Neural cell (in vitro differentiated cells): Measurements from ENCODE around the gene TMED8. TPM values are rescaled to one million over a fixed set of nuclear protein-coding genes. Genes with fewer than 3 reads are reported as not detected.
"Not testable (repeated sequence)": the region's sequence is repeated elsewhere in the genome, so short reads cannot be mapped to it uniquely, and the experiment has no call there.

Experiments
- H2AFZ ChIP-seq: fragments of 200-600, 300-800 bp; sonication (generic), shearing (Covaris generic); 2 replicates; pipeline ENCODE4 v1.6.0; 2014; ENCODE audit warnings: low read depth, mild to moderate bottlenecking, antibody characterized with exemption, low read length, moderate library complexity
- H3F3A ChIP-seq: fragments of 200-600 bp; shearing (Covaris generic); 2 replicates; pipeline ENCODE4 v1.6.1; 2016; ENCODE audit warnings: mild to moderate bottlenecking, moderate library complexity, mixed read lengths, antibody characterized with exemption, low read length; ENCODE audit not compliant: insufficient read depth, poor library complexity, severe bottlenecking
- H3K27ac ChIP-seq: fragments of 200-600, 300-800 bp; sonication (generic), shearing (Covaris generic); 2 replicates; pipeline ENCODE4 v1.5.1; 2014; ENCODE audit warnings: mild to moderate bottlenecking, low read length, moderate library complexity
- H3K27me3 ChIP-seq: fragments of 300-800, 200-600 bp; sonication (generic), shearing (Covaris generic); 2 replicates; pipeline ENCODE4 v1.6.0; 2014; ENCODE audit warnings: mild to moderate bottlenecking, low read depth, low read length, moderate library complexity; ENCODE audit not compliant: insufficient read depth
- H3K36me3 ChIP-seq: fragments of 300-800, 200-600 bp; sonication (generic), shearing (Covaris generic); 2 replicates; pipeline ENCODE4 v1.5.1; 2014; ENCODE audit warnings: mild to moderate bottlenecking, antibody characterized with exemption, low read length, moderate library complexity; ENCODE audit not compliant: insufficient read depth
- H3K4me2 ChIP-seq: fragments of 300-800, 200-600 bp; sonication (generic), shearing (Covaris generic); 2 replicates; pipeline ENCODE4 v1.6.0; 2014; ENCODE audit warnings: mild to moderate bottlenecking, low read length
- H3K4me3 ChIP-seq: fragments of 300-800, 200-600 bp; sonication (generic), shearing (Covaris generic); 2 replicates; pipeline ENCODE4 v1.5.1; 2014; ENCODE audit warnings: mild to moderate bottlenecking, low read length, moderate library complexity
- H3K79me2 ChIP-seq: fragments of 200-600 bp; shearing (Covaris generic); replicated peaks from 2 replicates; pipeline ENCODE4 v1.6.0; 2014; ENCODE audit warnings: mild to moderate bottlenecking, low read length, moderate library complexity; ENCODE audit not compliant: insufficient read depth
- H3K9ac ChIP-seq: fragments of 300-800, 200-600 bp; sonication (generic), shearing (Covaris generic); 2 replicates; pipeline ENCODE4 v1.6.1; 2016; ENCODE audit warnings: mild to moderate bottlenecking, low read length, mixed read lengths
- H3K9me2 ChIP-seq: fragments of 200-600 bp; shearing (Covaris generic); 2 replicates; pipeline ENCODE4 v1.6.1; 2016; ENCODE audit warnings: mild to moderate bottlenecking, low read length, mixed read lengths; ENCODE audit not compliant: insufficient read depth
- H3K9me3 ChIP-seq: fragments of 200-600, 300-800 bp; sonication (generic), shearing (Covaris generic); 2 replicates; pipeline ENCODE4 v1.6.1; 2016; ENCODE audit warnings: mild to moderate bottlenecking, mixed run types, low read length, moderate library complexity, mixed read lengths
- H4K20me1 ChIP-seq: fragments of 200-600 bp; shearing (Covaris generic); 2 replicates; pipeline ENCODE4 v1.6.1; 2016; ENCODE audit warnings: mild to moderate bottlenecking, mixed run types; ENCODE audit not compliant: insufficient read depth
- CTCF ChIP-seq: fragments of 450-650 bp; IDR thresholded peaks from 2 replicates; pipeline ENCODE4 v1.5.1; 2014; ENCODE audit warnings: antibody characterized with exemption, mild to moderate bottlenecking, moderate library complexity; ENCODE audit not compliant: poor library complexity, severe bottlenecking
- EP300 ChIP-seq: fragments of 450-650 bp; conservative IDR thresholded peaks from 2 replicates; pipeline ENCODE4 v1.6.1; 2014; ENCODE audit warnings: antibody characterized with exemption, mild to moderate bottlenecking, moderate library complexity; ENCODE audit not compliant: poor library complexity, severe bottlenecking
- EZH2 ChIP-seq: fragments of 200-600, 300-800 bp; shearing (Covaris generic), sonication (generic); IDR thresholded peaks from 2 replicates; pipeline ENCODE4 v1.6.1; 2014; ENCODE audit warnings: antibody characterized with exemption, low read length, borderline replicate concordance, mild to moderate bottlenecking; ENCODE audit not compliant: insufficient read depth, poor library complexity, severe bottlenecking
- MXI1 ChIP-seq: fragments of 450-650 bp; conservative IDR thresholded peaks from 2 replicates; pipeline ENCODE4 v1.6.1; 2014; ENCODE audit warnings: antibody characterized with exemption, mild to moderate bottlenecking; ENCODE audit not compliant: poor library complexity, severe bottlenecking
- POLR2AphosphoS5 ChIP-seq: IDR thresholded peaks from 2 replicates; pipeline ENCODE4 v1.6.1; 2012
- RAD21 ChIP-seq: fragments of 450-650 bp; conservative IDR thresholded peaks from 2 replicates; pipeline ENCODE4 v1.6.1; 2014; ENCODE audit warnings: antibody characterized with exemption, mild to moderate bottlenecking, moderate library complexity
- SMC3 ChIP-seq: fragments of 450-650 bp; conservative IDR thresholded peaks from 2 replicates; pipeline ENCODE4 v1.6.1; 2014; ENCODE audit warnings: antibody characterized with exemption, mild to moderate bottlenecking, moderate library complexity; ENCODE audit not compliant: poor library complexity
- TAF1 ChIP-seq: IDR thresholded peaks from 2 replicates; pipeline ENCODE4 v1.6.1; 2012; ENCODE audit warnings: low read depth
- polyA plus RNA-seq: library from polyadenylated mRNA; depleted of rRNA; stranded (reverse); fragments of >200 nt; gene quantifications from 2 replicates; pipeline ENCODE4 v1.2.3, GENCODE V29; 2014
- TF ChIP-seq, protein P1 (sequence below): IDR thresholded peaks from 2 replicates; pipeline ENCODE4 v1.6.1; 2012; ENCODE audit warnings: borderline replicate concordance

Gene TMED8
- polyA plus RNA-seq, 1 donor from 2014 or later: 16.5 TPM

GRCh38 chr14:77319422-77319821 is 57.5 kb downstream of the TMED8 start:
- Histone ChIP-seq H4K20me1 (no peaks in the 10 kb centered on the region), H3K27ac (peak overlapping the region; percentile 89), H3K36me3 (no peaks in the 10 kb centered on the region), H3K4me2 (no peak overlapping the region), H3K9me3 (no peaks in the 10 kb centered on the region), H3K27me3 (no peaks in the 10 kb centered on the region), H3K9me2 (no peaks in the 10 kb centered on the region), H3F3A (no peaks in the 10 kb centered on the region), H3K79me2 (peaks cover 10% of the 10 kb centered on the region), H2AFZ (no peak overlapping the region), H3K4me3 (peak overlapping the region; percentile 93), H3K9ac (peak overlapping the region; percentile 25)
- no peak for TF ChIP-seq CTCF
- no peak for TF ChIP-seq POLR2AphosphoS5
- TF ChIP-seq RAD21: no peak
- TF ChIP-seq MXI1: no peak
- TF ChIP-seq EP300: no peak
- TF ChIP-seq SMC3: no peak

- H3K9ac ChIP-seq, H3K79me2 ChIP-seq, H2AFZ ChIP-seq, H3K36me3 ChIP-seq, H3K4me2 ChIP-seq, H3K9me3 ChIP-seq, H3K4me3 ChIP-seq, H4K20me1 ChIP-seq, H3K27ac ChIP-seq, H3K9me2 ChIP-seq, H3K27me3 ChIP-seq, H3F3A ChIP-seq: not testable (repeated sequence)
These were observed 58.1 kb downstream of the TMED8 start for GRCh38 chr14:77318756-77319155.

GRCh38 chr14:77318006-77318553 is 58.8 kb downstream of the TMED8 start:
- Histone ChIP-seq H2AFZ (no peak overlapping the region), H3K4me2 (no peak overlapping the region), H3K9me3 (no peaks in the 10 kb centered on the region), H4K20me1 (no peaks in the 10 kb centered on the region), H3K36me3 (no peaks in the 10 kb centered on the region), H3K4me3 (no peak overlapping the region), H3K79me2 (peaks cover 10% of the 10 kb centered on the region), H3K9ac (no peak overlapping the region), H3K9me2 (no peaks in the 10 kb centered on the region), H3K27me3 (no peaks in the 10 kb centered on the region), H3K27ac (no peak overlapping the region), H3F3A (no peaks in the 10 kb centered on the region)
- TF ChIP-seq MXI1 (no peak), TAF1 (no peak), POLR2AphosphoS5 (no peak), EZH2 (no peak), SMC3 (no peak), EP300 (no peak), CTCF (no peak), RAD21 (no peak)
- TF ChIP-seq, protein P1, sequence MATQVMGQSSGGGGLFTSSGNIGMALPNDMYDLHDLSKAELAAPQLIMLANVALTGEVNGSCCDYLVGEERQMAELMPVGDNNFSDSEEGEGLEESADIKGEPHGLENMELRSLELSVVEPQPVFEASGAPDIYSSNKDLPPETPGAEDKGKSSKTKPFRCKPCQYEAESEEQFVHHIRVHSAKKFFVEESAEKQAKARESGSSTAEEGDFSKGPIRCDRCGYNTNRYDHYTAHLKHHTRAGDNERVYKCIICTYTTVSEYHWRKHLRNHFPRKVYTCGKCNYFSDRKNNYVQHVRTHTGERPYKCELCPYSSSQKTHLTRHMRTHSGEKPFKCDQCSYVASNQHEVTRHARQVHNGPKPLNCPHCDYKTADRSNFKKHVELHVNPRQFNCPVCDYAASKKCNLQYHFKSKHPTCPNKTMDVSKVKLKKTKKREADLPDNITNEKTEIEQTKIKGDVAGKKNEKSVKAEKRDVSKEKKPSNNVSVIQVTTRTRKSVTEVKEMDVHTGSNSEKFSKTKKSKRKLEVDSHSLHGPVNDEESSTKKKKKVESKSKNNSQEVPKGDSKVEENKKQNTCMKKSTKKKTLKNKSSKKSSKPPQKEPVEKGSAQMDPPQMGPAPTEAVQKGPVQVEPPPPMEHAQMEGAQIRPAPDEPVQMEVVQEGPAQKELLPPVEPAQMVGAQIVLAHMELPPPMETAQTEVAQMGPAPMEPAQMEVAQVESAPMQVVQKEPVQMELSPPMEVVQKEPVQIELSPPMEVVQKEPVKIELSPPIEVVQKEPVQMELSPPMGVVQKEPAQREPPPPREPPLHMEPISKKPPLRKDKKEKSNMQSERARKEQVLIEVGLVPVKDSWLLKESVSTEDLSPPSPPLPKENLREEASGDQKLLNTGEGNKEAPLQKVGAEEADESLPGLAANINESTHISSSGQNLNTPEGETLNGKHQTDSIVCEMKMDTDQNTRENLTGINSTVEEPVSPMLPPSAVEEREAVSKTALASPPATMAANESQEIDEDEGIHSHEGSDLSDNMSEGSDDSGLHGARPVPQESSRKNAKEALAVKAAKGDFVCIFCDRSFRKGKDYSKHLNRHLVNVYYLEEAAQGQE: no peak
